Fibroblast of villous mesenchyme (primary cell): ENCODE measurements around the gene TSPAN5. TPM values are rescaled to one million over a fixed set of nuclear protein-coding genes. Genes with fewer than 3 reads are reported as not detected.
A peak's percentile ranks its signal among the peaks of the same experiment; 100 is the strongest.

Experiments used
- DNase-seq: peaks from one replicate; pipeline ENCODE4 v3.0.0-alpha.2; 2010; ENCODE audit warnings: low read depth
- H3K4me3 ChIP-seq: 2 replicates; pipeline ENCODE4 v1.5.1; 2011; ENCODE audit warnings: low read depth, mild to moderate bottlenecking, low read length
- total RNA-seq: library from RNA; depleted of rRNA; stranded (reverse); fragments of >200 nt; gene quantifications from 2 replicates; pipeline ENCODE4 v1.2.3, GENCODE V29; 2012
- TF ChIP-seq, protein P1 (sequence below): IDR thresholded peaks from 2 replicates; pipeline ENCODE4 v1.5.1; 2012; ENCODE audit warnings: low read depth, mild to moderate bottlenecking, low read length; ENCODE audit not compliant: insufficient read depth

The TSPAN5 gene
- total RNA-seq, 1 donor = 50.5 TPM

DNA sequence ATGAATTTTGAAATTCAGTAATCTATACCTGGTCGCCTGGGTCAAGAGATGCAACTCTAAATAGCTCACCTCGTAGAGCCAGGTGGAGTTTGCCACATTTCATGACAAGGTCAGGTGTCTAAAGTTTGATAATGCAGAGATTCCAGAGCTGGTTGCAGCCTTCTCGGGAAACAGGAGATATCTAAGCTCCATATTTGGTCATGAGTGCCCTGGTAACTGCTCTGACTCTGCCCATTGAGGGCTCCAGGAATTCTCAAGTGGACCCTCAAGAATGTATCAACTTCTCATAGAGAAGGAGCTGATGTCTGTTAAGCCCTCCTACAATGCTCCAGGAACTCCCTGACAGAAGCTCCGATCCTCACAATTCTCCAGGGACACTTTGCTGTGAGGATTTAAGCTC is 33.2 kb upstream of the TSPAN5 start:
- no peak for DNase-seq

DNA sequence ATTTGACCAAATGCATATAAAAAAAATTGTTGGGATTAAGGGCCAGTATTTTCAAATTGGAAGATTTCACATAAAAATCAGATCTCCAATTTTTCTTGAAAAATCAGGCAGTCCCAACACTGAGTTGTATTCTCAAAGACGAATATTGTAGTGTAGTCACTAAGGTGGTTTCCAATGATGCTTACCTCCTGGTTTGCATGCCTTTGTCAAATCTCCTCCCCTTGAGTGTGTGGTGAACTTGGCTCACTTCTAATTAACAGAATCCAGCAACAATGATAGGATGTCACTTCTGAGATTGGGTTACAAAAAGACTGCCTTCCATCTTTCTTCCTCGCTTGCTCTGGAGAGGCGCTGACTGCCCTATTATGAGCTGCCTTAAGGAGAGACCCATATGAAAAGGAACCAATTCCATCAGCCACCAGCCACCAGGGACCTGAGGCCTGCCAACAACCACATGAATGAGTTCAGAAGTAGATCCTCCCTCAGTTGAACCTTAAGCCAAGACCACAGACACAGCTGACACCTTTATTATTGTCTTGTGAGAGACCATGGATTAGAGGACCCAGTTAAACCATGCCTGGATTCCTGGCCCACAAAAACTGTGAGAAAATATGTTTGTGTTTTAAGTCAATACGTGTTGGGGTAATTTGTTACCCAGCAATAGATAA is 31.2 kb upstream of the TSPAN5 start:
- no peak overlapping the region for H3K4me3 ChIP-seq
- no peak for DNase-seq

More for the DNA sequence above, 33.2 kb upstream of the TSPAN5 start:
- TF ChIP-seq, protein P1, sequence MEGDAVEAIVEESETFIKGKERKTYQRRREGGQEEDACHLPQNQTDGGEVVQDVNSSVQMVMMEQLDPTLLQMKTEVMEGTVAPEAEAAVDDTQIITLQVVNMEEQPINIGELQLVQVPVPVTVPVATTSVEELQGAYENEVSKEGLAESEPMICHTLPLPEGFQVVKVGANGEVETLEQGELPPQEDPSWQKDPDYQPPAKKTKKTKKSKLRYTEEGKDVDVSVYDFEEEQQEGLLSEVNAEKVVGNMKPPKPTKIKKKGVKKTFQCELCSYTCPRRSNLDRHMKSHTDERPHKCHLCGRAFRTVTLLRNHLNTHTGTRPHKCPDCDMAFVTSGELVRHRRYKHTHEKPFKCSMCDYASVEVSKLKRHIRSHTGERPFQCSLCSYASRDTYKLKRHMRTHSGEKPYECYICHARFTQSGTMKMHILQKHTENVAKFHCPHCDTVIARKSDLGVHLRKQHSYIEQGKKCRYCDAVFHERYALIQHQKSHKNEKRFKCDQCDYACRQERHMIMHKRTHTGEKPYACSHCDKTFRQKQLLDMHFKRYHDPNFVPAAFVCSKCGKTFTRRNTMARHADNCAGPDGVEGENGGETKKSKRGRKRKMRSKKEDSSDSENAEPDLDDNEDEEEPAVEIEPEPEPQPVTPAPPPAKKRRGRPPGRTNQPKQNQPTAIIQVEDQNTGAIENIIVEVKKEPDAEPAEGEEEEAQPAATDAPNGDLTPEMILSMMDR = no peak
- no peak overlapping the region for H3K4me3 ChIP-seq

DNA sequence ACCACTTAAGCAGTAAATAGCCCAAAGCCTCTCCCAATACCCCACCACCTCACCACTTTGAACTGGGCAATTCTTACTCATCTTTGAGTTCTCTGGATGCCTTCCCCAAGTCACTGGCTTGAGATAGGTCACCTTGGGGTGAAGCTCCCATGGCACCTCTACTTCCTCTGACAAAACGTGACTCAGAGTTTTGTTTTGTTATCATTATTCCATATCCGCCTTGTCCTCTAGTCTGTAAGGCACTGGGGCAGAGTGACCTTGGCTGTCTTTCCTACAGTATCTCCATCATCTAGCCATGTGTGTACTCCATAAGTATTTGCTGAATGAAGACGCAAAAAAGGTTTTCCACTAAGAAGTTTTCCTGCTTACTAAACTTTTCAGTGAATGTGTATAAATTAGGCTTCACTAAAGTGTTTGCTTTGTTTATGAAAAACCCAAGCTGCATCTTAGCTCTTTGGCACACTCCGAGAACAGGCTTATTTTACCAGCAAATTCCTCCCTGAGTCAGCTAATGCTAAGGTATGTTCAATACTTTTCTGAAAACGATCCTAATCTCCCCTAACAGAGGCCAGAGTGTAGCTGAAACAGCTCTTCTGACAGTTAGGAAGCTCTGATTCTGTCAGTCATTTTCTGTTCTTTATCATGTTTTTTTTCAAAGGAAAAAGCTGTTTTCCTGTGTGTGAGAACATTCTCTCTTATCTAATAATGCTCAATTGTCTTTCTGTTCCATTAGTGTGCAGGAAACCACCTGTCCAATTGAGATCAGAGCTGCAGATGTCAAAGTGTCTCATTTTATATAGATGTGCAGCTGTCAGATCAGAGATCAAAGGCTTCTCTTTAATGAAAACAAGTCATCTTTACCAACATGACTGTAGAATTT is 30.2 kb upstream of the TSPAN5 start:
- DNase-seq = peak; percentile 60
- H3K4me3 ChIP-seq = no peak overlapping the region
- TF ChIP-seq, protein P1 = no peak

More for the DNA sequence above, 31.2 kb upstream of the TSPAN5 start:
- TF ChIP-seq, protein P1 = no peak

DNA sequence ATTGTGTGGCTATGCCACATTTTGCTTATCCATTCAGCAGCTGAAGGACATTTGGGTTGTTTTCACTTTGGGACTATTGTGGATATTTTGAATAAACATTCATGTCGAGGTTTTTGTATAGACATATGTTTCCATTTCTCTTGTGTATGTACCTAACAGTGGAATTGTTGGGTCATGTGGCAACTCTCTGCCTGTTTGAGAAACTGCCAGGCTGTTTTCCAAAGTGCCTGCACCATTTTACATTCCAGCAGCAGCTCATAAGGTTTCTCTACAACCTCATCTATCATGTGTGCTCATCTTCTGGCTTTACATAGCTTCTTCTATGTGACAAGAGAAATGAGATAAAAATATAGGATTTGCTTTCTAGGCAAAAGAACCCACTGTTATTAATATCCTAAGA is 29.5 kb upstream of the TSPAN5 start:
- no peak for DNase-seq
- TF ChIP-seq, protein P1 = no peak
- H3K4me3 ChIP-seq = no peak overlapping the region

DNA sequence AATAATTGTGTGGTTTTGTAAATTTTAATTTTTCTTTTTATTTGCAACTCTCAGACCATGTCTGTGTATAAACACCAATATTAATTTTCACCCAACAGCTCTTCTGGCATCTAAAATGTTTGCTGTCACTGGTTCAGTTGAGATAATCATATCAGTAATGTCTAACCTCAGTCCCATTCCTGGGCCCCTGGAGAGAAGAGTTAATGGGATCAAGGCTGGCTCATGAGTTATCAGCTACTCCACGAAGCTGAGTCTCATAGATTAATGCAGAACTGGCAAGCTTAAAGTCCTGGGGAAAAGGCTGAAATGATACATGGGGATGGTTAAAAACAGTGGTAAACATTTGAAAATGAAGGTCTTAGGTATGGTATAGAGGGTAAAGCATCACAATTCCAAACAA is 28.4 kb upstream of the TSPAN5 start:
- DNase-seq = no peak
- no peak overlapping the region for H3K4me3 ChIP-seq
- TF ChIP-seq, protein P1 = no peak

DNA sequence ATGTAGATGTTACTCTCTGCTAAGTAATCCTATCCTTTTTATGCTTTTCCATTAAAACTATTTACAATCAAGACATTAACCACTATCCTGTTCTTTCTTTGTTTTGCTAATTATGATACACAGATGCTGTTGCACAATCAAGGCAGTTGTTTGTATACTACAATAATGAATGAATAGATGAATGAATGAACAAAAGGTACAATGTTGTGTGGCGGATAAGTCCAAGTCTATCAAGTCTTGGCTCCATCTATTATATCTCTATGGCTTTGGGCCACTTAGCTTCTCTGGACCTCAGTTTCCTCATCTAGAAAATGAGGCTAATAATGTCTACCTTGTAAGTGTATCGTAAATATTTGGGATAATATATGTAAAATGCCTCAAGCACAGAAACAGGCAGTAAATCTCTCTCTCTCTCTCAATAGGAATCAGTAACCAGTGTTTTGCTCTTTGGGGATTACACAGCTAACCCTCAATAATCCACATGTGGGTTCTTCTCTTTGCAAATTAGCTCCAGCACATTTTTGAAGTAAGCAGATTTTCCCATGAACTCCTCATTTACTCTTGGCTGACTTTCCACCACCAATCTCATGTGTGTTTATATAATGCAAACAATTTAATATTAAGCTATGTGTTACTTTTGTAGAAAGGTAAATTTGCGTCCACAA is 27.8 kb upstream of the TSPAN5 start:
- H3K4me3 ChIP-seq = no peak overlapping the region
- peak; percentile 25 for DNase-seq
- TF ChIP-seq, protein P1 = no peak
